ENCODE data around the gene SMC6. TPM values are rescaled to one million over a fixed set of nuclear protein-coding genes. Genes with fewer than 3 reads are reported as not detected.

Gene SMC6
- polyA plus RNA-seq, 4 donors, result 8.8 to 22.6 (median 10.5) TPM

GRCh38 chr2:17747684-17748452, 5.7 kb downstream of the SMC6 start:
- DNase-seq, result no peak

GRCh38 chr2:17740203-17740602, 13.4 kb downstream of the SMC6 start:
- Histone ChIP-seq H3K9me3 (ENCODE audit: control insufficient read depth in 2 of 2, insufficient read depth in 1 of 2, low read depth in 1 of 2, low read length in 1 of 2) (no peaks in the 10 kb centered on the region), H3K27ac (ENCODE audit: low read depth in 1 of 3, low read length in 2 of 3) (no peak overlapping the region), H3K4me1 (ENCODE audit: control insufficient read depth in 3 of 3, insufficient read depth in 2 of 3, low read depth in 1 of 3, low read length in 2 of 3) (no peaks in the 10 kb centered on the region), H3K36me3 (ENCODE audit: control insufficient read depth in 3 of 3, insufficient read depth in 2 of 3, low read depth in 1 of 3, low read length in 3 of 3) (peaks cover 3 to 18% (median 15%) of the 10 kb centered on the region in 3 donors), H3K4me3 (ENCODE audit: low read depth in 1 of 3, low read length in 3 of 3) (no peak overlapping the region), H3K27me3 (ENCODE audit: control insufficient read depth in 3 of 3, insufficient read depth in 3 of 3, low read length in 3 of 3) (no peaks in the 10 kb centered on the region)
- 92 to 99% (median 98%) methylated on average over 2 of the region's 2 CpGs for WGBS, 3 donors
- no peak for DNase-seq
- no peak for FAIRE-seq

More at GRCh38 chr2:17747684-17748452, 5.7 kb downstream of the SMC6 start:
- no peak for FAIRE-seq
- H3K4me1 ChIP-seq (ENCODE audit: control insufficient read depth in 3 of 3, insufficient read depth in 2 of 3, low read depth in 1 of 3, low read length in 2 of 3), result peaks cover 0 to 5% (median 0%) of the 10 kb centered on the region in 3 donors
- peaks cover 0 to 3% (median 0%) of the 10 kb centered on the region in 3 donors for H3K36me3 ChIP-seq (ENCODE audit: control insufficient read depth in 3 of 3, insufficient read depth in 2 of 3, low read depth in 1 of 3, low read length in 3 of 3)
- WGBS, 3 donors, result 89 to 90% (median 89%) methylated on average over 4 of the region's 4 CpGs
- H3K27ac ChIP-seq (ENCODE audit: low read depth in 1 of 3, low read length in 2 of 3), result no peak overlapping the region
- no peaks in the 10 kb centered on the region for H3K9me3 ChIP-seq (ENCODE audit: control insufficient read depth in 2 of 2, insufficient read depth in 1 of 2, low read depth in 1 of 2, low read length in 1 of 2)
- no peak overlapping the region for H3K4me3 ChIP-seq (ENCODE audit: low read depth in 1 of 3, low read length in 3 of 3)
- no peaks in the 10 kb centered on the region for H3K27me3 ChIP-seq (ENCODE audit: control insufficient read depth in 3 of 3, insufficient read depth in 3 of 3, low read length in 3 of 3)

- no peak for FAIRE-seq
- no peaks in the 10 kb centered on the region for H3K9me3 ChIP-seq (ENCODE audit: control insufficient read depth in 2 of 2, insufficient read depth in 1 of 2, low read depth in 1 of 2, low read length in 1 of 2)
- H3K27me3 ChIP-seq (ENCODE audit: control insufficient read depth in 3 of 3, insufficient read depth in 3 of 3, low read length in 3 of 3), result no peaks in the 10 kb centered on the region
- H3K4me3 ChIP-seq (ENCODE audit: low read depth in 1 of 3, low read length in 3 of 3), result no peak overlapping the region
- peaks cover 0 to 25% (median 13%) of the 10 kb centered on the region in 3 donors for H3K36me3 ChIP-seq (ENCODE audit: control insufficient read depth in 3 of 3, insufficient read depth in 2 of 3, low read depth in 1 of 3, low read length in 3 of 3)
- no peak overlapping the region for H3K27ac ChIP-seq (ENCODE audit: low read depth in 1 of 3, low read length in 2 of 3)
- DNase-seq, result no peak
- H3K4me1 ChIP-seq (ENCODE audit: control insufficient read depth in 3 of 3, insufficient read depth in 2 of 3, low read depth in 1 of 3, low read length in 2 of 3), result no peaks in the 10 kb centered on the region
- 91 to 93% (median 92%) methylated on average over 1 of the region's 1 CpG for WGBS, 3 donors
These were observed 16.6 kb downstream of the SMC6 start for GRCh38 chr2:17736989-17737388.

GRCh38 chr2:17735864-17736263, 17.7 kb downstream of the SMC6 start:
- no peak for DNase-seq
- no peak overlapping the region for H3K27ac ChIP-seq (ENCODE audit: low read depth in 1 of 3, low read length in 2 of 3)
- no peak for FAIRE-seq
- no peaks in the 10 kb centered on the region for H3K4me1 ChIP-seq (ENCODE audit: control insufficient read depth in 3 of 3, insufficient read depth in 2 of 3, low read depth in 1 of 3, low read length in 2 of 3)
- no peaks in the 10 kb centered on the region for H3K9me3 ChIP-seq (ENCODE audit: control insufficient read depth in 2 of 2, insufficient read depth in 1 of 2, low read depth in 1 of 2, low read length in 1 of 2)
- 94 to 96% (median 94%) methylated on average over 2 of the region's 2 CpGs for whole genome bisulfite sequencing, 3 donors
- H3K4me3 ChIP-seq (ENCODE audit: low read depth in 1 of 3, low read length in 3 of 3), result no peak overlapping the region
- no peaks in the 10 kb centered on the region for H3K27me3 ChIP-seq (ENCODE audit: control insufficient read depth in 3 of 3, insufficient read depth in 3 of 3, low read length in 3 of 3)
- H3K36me3 ChIP-seq (ENCODE audit: control insufficient read depth in 3 of 3, insufficient read depth in 2 of 3, low read depth in 1 of 3, low read length in 3 of 3), result peaks cover 0 to 25% (median 16%) of the 10 kb centered on the region in 3 donors

GRCh38 chr2:17733599-17733998, 20.0 kb downstream of the SMC6 start:
- peak in 1 of 2 donors; percentile 29 for DNase-seq
- Histone ChIP-seq H3K27ac (ENCODE audit: low read depth in 1 of 3, low read length in 2 of 3) (no peak overlapping the region), H3K36me3 (ENCODE audit: control insufficient read depth in 3 of 3, insufficient read depth in 2 of 3, low read depth in 1 of 3, low read length in 3 of 3) (peaks cover 3 to 16% (median 14%) of the 10 kb centered on the region in 3 donors), H3K4me1 (ENCODE audit: control insufficient read depth in 3 of 3, insufficient read depth in 2 of 3, low read depth in 1 of 3, low read length in 2 of 3) (no peaks in the 10 kb centered on the region), H3K4me3 (ENCODE audit: low read depth in 1 of 3, low read length in 3 of 3) (no peak overlapping the region), H3K9me3 (ENCODE audit: control insufficient read depth in 2 of 2, insufficient read depth in 1 of 2, low read depth in 1 of 2, low read length in 1 of 2) (no peaks in the 10 kb centered on the region), H3K27me3 (ENCODE audit: control insufficient read depth in 3 of 3, insufficient read depth in 3 of 3, low read length in 3 of 3) (no peaks in the 10 kb centered on the region)
- WGBS, 3 donors, result 37 to 70% (median 60%) methylated on average over 1 of the region's 1 CpG
- FAIRE-seq, result no peak

GRCh38 chr2:17729880-17730279, 23.7 kb downstream of the SMC6 start:
- no peaks in the 10 kb centered on the region for H3K9me3 ChIP-seq (ENCODE audit: control insufficient read depth in 2 of 2, insufficient read depth in 1 of 2, low read depth in 1 of 2, low read length in 1 of 2)
- WGBS, 3 donors, result 90 to 95% (median 93%) methylated on average over 2 of the region's 2 CpGs
- FAIRE-seq (no peak), DNase-seq (no peak)
- no peak overlapping the region for H3K27ac ChIP-seq (ENCODE audit: low read depth in 1 of 3, low read length in 2 of 3)
- H3K4me3 ChIP-seq (ENCODE audit: low read depth in 1 of 3, low read length in 3 of 3), result no peak overlapping the region
- H3K36me3 ChIP-seq (ENCODE audit: control insufficient read depth in 3 of 3, insufficient read depth in 2 of 3, low read depth in 1 of 3, low read length in 3 of 3), result peaks cover 3 to 15% (median 4%) of the 10 kb centered on the region in 3 donors
- no peaks in the 10 kb centered on the region for H3K4me1 ChIP-seq (ENCODE audit: control insufficient read depth in 3 of 3, insufficient read depth in 2 of 3, low read depth in 1 of 3, low read length in 2 of 3)
- H3K27me3 ChIP-seq (ENCODE audit: control insufficient read depth in 3 of 3, insufficient read depth in 3 of 3, low read length in 3 of 3), result no peaks in the 10 kb centered on the region

- no peak overlapping the region for H3K4me3 ChIP-seq (ENCODE audit: low read depth in 1 of 3, low read length in 3 of 3)
- 97 to 98% (median 97%) methylated on average over 6 of the region's 6 CpGs for WGBS, 3 donors
- no peaks in the 10 kb centered on the region for H3K27me3 ChIP-seq (ENCODE audit: control insufficient read depth in 3 of 3, insufficient read depth in 3 of 3, low read length in 3 of 3)
- FAIRE-seq (no peak), DNase-seq (no peak)
- no peaks in the 10 kb centered on the region for H3K9me3 ChIP-seq (ENCODE audit: control insufficient read depth in 2 of 2, insufficient read depth in 1 of 2, low read depth in 1 of 2, low read length in 1 of 2)
- no peak overlapping the region for H3K27ac ChIP-seq (ENCODE audit: low read depth in 1 of 3, low read length in 2 of 3)
- no peaks in the 10 kb centered on the region for H3K4me1 ChIP-seq (ENCODE audit: control insufficient read depth in 3 of 3, insufficient read depth in 2 of 3, low read depth in 1 of 3, low read length in 2 of 3)
- peaks cover 4 to 11% (median 4%) of the 10 kb centered on the region in 3 donors for H3K36me3 ChIP-seq (ENCODE audit: control insufficient read depth in 3 of 3, insufficient read depth in 2 of 3, low read depth in 1 of 3, low read length in 3 of 3)
These were observed 25.4 kb downstream of the SMC6 start for GRCh38 chr2:17728210-17728609.

GRCh38 chr2:17719562-17720371, 33.8 kb downstream of the SMC6 start:
- Histone ChIP-seq H3K36me3 (ENCODE audit: control insufficient read depth in 3 of 3, insufficient read depth in 2 of 3, low read depth in 1 of 3, low read length in 3 of 3) (peaks cover 6 to 13% (median 10%) of the 10 kb centered on the region in 3 donors), H3K4me3 (ENCODE audit: low read depth in 1 of 3, low read length in 3 of 3) (no peak overlapping the region), H3K9me3 (ENCODE audit: control insufficient read depth in 2 of 2, insufficient read depth in 1 of 2, low read depth in 1 of 2, low read length in 1 of 2) (no peaks in the 10 kb centered on the region), H3K27ac (ENCODE audit: low read depth in 1 of 3, low read length in 2 of 3) (no peak overlapping the region), H3K27me3 (ENCODE audit: control insufficient read depth in 3 of 3, insufficient read depth in 3 of 3, low read length in 3 of 3) (no peaks in the 10 kb centered on the region), H3K4me1 (ENCODE audit: control insufficient read depth in 3 of 3, insufficient read depth in 2 of 3, low read depth in 1 of 3, low read length in 2 of 3) (no peaks in the 10 kb centered on the region)
- peak; percentile 3 to 24 for DNase-seq
- WGBS, 3 donors, result 73 to 77% (median 74%) methylated on average over 4 of the region's 4 CpGs
- no peak for FAIRE-seq
